ENCODE measurements around the gene MEMO1. TPM values are rescaled to one million over a fixed set of nuclear protein-coding genes. Genes with fewer than 3 reads are reported as not detected.

The MEMO1 gene
- total and polyA plus RNA-seq, 11 donors: 20.1 to 94.8 (median 53.0) TPM

DNA sequence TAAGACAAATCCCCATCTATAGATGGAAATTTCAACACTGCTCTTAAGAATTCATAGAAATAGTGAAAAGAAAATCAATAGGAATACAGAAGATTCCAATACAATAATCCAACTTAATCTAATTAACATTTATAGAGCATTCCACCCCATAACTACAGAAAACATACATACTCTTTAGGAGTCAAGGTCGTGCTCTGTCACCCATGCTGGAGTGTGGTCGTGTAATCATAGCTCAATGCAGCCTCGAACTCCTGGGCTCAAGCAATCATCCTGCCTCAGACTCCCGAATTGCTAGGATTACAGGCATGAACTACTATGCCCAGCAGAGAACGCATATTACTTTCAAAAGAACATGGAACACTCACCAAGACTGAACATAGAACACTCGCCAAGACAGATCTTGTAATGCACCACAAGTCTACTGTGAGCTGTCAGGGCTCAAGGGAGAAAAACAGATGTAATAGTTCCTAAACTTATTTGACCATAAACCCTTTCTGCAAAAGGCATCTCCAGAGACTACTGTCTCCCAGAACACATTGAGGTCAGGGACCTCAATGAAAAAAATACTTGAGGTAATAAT lies 14.1 kb downstream of the MEMO1 start:
- no peak overlapping the region for H3K27ac ChIP-seq
- H3K9me3 ChIP-seq: no peaks in the 10 kb centered on the region
- no peaks in the 10 kb centered on the region for H3K36me3 ChIP-seq
- TF ChIP-seq, protein P1, sequence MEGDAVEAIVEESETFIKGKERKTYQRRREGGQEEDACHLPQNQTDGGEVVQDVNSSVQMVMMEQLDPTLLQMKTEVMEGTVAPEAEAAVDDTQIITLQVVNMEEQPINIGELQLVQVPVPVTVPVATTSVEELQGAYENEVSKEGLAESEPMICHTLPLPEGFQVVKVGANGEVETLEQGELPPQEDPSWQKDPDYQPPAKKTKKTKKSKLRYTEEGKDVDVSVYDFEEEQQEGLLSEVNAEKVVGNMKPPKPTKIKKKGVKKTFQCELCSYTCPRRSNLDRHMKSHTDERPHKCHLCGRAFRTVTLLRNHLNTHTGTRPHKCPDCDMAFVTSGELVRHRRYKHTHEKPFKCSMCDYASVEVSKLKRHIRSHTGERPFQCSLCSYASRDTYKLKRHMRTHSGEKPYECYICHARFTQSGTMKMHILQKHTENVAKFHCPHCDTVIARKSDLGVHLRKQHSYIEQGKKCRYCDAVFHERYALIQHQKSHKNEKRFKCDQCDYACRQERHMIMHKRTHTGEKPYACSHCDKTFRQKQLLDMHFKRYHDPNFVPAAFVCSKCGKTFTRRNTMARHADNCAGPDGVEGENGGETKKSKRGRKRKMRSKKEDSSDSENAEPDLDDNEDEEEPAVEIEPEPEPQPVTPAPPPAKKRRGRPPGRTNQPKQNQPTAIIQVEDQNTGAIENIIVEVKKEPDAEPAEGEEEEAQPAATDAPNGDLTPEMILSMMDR (IDR thresholded peaks at IDR 0.05): no peak
- no peak for TF ChIP-seq POLR2A (IDR thresholded peaks at IDR 0.05)
- H3K4me1 ChIP-seq: peaks cover 0 to 17% (median 0%) of the 10 kb centered on the region in 12 donors
- ATAC-seq (peak in 1 of 4 donors; percentile 28), DNase-seq (no peak)
- WGBS, 4 donors: 84 to 90% (median 86%) methylated on average over 6 of the region's 6 CpGs
- H3K4me3 ChIP-seq: no peak overlapping the region
- H3K27me3 ChIP-seq: no peaks in the 10 kb centered on the region
- intact Hi-C loops (cut with DNase I): no loop called here

DNA sequence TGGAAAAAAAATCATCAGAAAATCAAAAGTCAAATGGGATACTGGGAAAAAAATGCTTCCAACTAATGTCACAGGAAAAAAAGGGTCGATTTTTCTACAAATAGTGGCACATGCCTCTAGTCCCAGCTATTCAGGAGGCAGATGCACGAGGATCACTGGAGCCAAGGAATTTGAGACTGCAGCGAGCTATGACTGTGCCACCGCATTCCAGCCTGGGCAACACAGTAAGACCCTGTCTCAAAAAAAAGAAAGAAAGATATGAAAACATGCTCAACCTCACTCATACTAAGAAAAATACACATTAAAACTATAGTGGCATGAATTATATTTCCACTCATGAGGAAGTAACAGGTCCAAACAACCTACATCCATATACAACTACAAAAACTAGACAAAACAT lies 17.9 kb downstream of the MEMO1 start:
- intact Hi-C loops (cut with DNase I): no loop called here
- H3K27me3 ChIP-seq: no peaks in the 10 kb centered on the region
- H3K4me1 ChIP-seq: peaks cover 0 to 22% (median 1%) of the 10 kb centered on the region in 12 donors
- no peak for DNase-seq
- H3K9me3 ChIP-seq: no peaks in the 10 kb centered on the region
- WGBS, 4 donors: 73 to 92% (median 85%) methylated on average over 4 of the region's 4 CpGs
- no peak overlapping the region for H3K27ac ChIP-seq
- no peak for ATAC-seq
- TF ChIP-seq, protein P1 (IDR thresholded peaks at IDR 0.05): no peak
- no peak for TF ChIP-seq POLR2A (IDR thresholded peaks at IDR 0.05)
- no peaks in the 10 kb centered on the region for H3K36me3 ChIP-seq
- no peak overlapping the region for H3K4me3 ChIP-seq

DNA sequence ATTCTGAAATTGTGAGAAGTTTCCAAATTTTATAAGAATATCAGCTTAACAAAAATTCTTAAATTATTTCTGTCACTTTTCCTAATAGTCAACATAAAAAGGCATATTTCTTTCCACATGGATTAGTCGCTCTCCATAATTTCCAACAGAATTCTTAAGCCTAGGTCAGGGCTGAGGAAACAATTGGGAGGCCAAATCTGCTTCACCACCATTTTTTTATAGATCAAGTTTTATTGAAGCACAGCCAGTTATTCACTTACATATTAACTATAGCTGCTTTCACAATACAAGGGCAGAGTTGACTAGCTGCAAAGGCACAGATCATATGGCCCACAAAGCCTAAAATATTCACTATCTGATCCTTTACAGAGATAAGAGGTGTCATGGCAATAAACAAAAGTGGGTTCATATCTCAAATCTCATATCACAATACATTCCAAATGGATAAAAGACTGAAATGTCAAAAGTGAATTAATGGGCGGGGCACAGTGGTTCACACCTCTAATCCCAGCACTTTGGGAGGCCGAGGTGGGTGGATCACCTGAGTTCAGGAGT lies 18.7 kb downstream of the MEMO1 start:
- Histone ChIP-seq H3K4me3 (no peak overlapping the region), H3K27me3 (no peaks in the 10 kb centered on the region), H3K27ac (no peak overlapping the region), H3K36me3 (no peaks in the 10 kb centered on the region), H3K4me1 (peaks cover 0 to 22% (median 6%) of the 10 kb centered on the region in 12 donors), H3K9me3 (no peaks in the 10 kb centered on the region)
- no peak for TF ChIP-seq POLR2A (IDR thresholded peaks at IDR 0.05)
- TF ChIP-seq, protein P1 (IDR thresholded peaks at IDR 0.05): no peak
- ATAC-seq (no peak), DNase-seq (no peak)
- 93 to 97% (median 94%) methylated on average over 3 of the region's 3 CpGs for WGBS, 4 donors
- intact Hi-C loops (cut with DNase I): no loop called here

DNA sequence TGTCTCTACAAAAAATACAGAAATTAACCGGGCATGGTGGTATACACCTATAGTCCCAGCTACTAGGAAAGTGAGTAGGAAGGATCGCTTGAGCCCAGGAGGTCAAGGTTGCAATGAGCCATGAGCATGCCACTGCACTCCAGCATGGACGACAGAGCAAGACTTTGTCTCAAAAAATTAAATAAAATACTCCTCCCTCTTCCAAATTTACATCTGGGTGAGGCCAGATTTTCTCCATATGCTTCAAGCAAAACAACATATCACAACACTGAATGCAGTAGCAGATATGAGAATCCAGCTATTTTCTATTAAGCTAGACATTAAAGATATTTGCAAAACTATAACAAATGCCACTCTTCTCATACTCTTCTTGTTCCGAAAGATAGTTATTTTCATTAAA lies 20.9 kb downstream of the MEMO1 start:
- intact Hi-C loops (cut with DNase I): no loop called here
- ATAC-seq (no peak), DNase-seq (no peak)
- no peak overlapping the region for H3K4me3 ChIP-seq
- TF ChIP-seq, protein P1 (IDR thresholded peaks at IDR 0.05): no peak
- no peak for TF ChIP-seq POLR2A (IDR thresholded peaks at IDR 0.05)
- H3K27ac ChIP-seq: no peak overlapping the region
- peaks cover 0 to 25% (median 10%) of the 10 kb centered on the region in 12 donors for H3K4me1 ChIP-seq
- peaks cover 0 to 7% (median 0%) of the 10 kb centered on the region in 12 donors for H3K9me3 ChIP-seq
- no peaks in the 10 kb centered on the region for H3K36me3 ChIP-seq
- 91 to 97% (median 94%) methylated on average over 4 of the region's 4 CpGs for WGBS, 4 donors
- no peaks in the 10 kb centered on the region for H3K27me3 ChIP-seq
